HG02759 (cell line): Measurements from ENCODE around the gene PNMA8B.

Experiments
- ATAC-seq: cut with Tn5 transposase; IDR thresholded peaks from one replicate; pipeline ENCODE4 v1.9.1; 2021; ENCODE audit warnings: mild to moderate bottlenecking, moderate library complexity; ENCODE audit not compliant: unreplicated experiment

Gene PNMA8B

GRCh38 chr19:46460055-46460454, 35.6 kb downstream of the PNMA8B start:
- no peak for ATAC-seq

DNA sequence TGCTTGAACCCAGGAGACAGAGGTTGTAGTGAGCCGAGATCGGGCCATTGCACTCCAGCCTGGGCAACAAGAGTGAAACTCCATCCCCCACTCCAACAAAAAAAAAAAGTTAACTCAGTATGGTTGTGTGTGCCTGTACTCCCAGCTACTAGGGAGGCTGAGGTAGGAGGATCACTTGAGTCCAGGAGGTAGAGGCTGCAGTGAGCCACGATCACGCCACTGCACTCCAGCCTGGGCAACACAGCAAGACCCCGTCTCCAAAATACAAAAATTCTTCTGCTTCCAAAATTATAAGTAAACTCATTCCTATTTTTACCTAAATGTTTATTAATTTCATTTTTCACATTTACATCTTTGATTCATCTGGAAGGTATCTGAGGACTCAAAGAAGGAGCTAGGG, 38.7 kb downstream of the PNMA8B start:
- ATAC-seq: no peak

DNA sequence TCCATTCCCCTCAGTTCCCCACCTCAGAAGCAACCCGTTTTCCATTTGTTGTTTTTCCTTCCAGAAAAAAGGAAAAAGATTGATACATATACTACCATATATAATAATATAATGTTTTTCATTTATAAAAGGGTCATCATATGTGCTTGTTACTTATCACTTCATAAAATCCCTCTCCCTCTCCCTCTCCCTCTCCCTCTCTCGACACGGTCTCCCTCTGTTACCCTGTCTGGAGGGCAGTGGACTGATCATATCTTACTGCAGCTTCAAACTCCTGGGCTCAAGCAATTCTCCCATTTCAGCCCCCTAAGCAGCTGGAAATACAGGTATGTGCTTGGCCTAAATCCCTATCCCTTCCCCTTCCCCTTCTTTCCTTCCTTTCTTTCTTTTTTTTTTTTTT, 41.4 kb downstream of the PNMA8B start:
- no peak for ATAC-seq

DNA sequence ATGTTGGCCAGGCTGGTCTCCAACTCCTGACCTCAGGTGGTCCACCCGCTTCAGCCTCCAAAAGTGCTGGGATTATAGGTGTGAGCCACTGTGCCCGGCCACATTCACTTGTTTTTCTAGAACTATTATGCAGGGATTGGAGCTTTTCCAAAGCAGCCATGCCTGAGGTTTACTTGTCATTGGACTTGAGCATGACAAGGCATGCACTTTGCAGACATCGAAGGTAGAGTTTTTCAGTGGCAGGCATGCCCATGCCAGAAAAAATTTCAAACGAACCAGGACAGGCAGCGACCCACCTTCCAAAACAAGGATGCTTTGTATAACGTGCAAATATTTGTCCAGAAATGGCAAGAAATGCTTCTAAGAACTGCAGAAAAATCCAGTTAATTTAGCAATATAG, 42.0 kb downstream of the PNMA8B start:
- no peak for ATAC-seq

- ATAC-seq: no peak
Measured at GRCh38 chr19:46452186-46452585, 43.5 kb downstream of the PNMA8B start.

DNA sequence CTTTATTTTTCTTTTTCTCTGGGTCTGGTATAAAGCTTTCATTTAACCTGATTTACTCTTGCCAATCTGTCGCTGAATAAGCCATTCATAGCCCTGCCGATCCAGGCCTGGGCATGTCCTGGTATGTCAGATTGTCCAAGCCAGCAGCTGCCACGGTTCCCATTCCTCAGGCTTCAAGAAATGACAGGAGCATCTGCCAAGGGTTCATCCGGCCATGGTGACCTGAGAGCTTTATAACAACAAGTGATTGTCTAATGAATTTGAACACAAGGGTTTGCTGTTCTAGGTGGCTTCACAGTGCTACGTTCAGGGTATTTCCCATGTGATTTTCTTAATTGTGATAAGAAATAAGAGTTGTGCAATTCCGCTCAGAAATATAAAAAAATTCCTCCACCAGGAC, 44.3 kb downstream of the PNMA8B start:
- ATAC-seq: no peak

GRCh38 chr19:46450737-46451136, 44.9 kb downstream of the PNMA8B start:
- ATAC-seq: no peak

DNA sequence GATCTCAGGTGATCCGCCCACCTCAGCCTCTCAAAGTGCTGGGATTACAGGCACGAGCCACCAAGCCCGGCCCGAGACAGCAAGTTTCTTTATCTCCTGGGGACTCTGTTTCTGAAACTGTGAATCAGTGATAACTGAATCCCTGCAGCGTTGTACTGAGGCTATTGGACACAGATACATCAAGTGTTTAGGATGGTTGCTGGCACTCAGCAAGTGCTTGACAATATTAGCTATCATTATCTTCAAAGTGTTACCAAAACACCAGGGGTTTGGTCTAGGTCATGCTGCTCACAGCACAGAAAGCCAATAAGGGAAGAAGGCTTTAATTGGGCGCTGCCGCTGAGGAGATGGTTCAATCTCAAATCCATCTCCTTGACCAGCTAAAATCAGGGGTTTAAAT, 46.4 kb downstream of the PNMA8B start:
- no peak for ATAC-seq

GRCh38 chr19:46448601-46449000, 47.1 kb downstream of the PNMA8B start:
- no peak for ATAC-seq

DNA sequence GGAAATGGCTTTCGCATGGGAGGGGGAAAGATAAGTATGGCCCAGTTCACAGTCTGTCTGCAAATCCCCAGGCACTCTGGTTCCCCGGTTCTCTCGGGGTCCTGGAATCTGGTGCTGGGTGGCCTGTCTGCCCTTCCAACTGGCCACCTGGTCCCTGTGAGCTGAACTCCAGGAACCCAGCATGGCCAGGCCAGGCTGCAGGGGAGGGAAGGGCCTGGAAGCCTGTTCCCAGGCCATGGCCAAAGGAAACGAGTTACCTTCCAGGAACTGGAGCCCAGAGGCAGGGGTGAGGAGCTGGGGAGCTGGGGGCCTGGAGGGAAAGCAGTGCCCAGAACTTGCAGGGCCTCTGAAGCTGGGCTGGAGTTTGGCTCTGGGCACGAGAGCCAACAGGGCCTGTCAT, 47.8 kb downstream of the PNMA8B start:
- ATAC-seq: no peak

- no peak for ATAC-seq
Measured at GRCh38 chr19:46447006-46447405, 48.7 kb downstream of the PNMA8B start.

DNA sequence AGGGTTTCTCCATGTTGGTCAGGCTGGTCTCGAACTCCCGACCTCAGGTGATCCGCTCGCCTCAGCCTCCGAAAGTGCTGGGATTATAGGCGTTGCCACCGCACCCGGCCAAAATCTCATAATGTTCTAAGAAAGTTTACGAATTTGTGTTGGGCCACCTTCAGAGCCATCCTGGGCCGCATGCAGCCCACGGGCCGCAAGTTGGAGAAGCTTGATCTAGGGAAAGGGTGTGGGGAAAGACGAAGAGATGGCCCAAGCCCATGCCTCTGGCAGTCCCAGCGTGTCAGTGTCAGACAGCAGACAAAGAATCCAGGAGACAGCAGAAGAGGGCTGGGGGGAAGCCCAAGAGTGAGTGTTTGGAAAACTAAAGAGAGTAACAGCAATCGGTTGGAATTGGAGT, 49.6 kb downstream of the PNMA8B start:
- no peak for ATAC-seq

DNA sequence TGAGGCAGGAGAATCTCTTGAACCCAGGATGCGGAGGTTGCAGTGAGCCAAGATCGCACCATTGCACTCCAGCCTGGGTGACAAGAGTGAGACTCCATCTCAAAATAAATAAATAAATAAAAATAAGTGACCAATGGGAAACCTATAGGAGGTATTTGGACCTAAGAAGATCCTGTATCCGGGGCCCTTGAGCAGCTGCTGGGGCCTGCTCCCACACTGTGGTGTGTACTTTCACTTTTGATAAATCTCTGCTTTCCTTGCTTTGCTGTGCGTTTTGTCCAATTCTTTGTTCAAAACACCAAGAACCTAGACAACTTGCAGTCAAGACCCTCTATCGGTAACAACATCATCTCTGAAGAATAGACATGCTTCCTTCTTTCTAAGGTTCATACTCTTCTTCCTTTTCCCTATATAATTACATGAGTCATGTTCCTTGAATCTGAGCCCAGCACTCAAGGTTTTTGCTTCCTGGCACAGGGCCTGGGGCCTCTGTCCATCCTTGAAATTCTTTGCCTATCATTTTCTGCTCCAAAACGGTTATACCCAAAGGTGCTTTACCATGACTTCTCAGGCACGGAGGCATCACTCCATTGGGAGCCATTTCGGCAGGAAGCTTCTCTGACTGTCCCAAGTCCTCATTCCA, 52.7 kb downstream of the PNMA8B start:
- ATAC-seq: no peak

- ATAC-seq: no peak
Measured at GRCh38 chr19:46441866-46442265, 53.8 kb downstream of the PNMA8B start.
